Coronary artery (tissue), 2 donors: ENCODE data around the gene UGT1A9.

Source experiments
- DNase-seq: peaks from one replicate; pipeline ENCODE4 v3.0.0-alpha.2; 2017; ENCODE audit warnings: low spot score
- H3K27ac ChIP-seq, 2 donors: fragments of 200-600 bp; sonication (generic); one replicate each; pipeline ENCODE4 v1.5.1; 2016 to 2019
- H3K4me3 ChIP-seq: fragments of 200-600 bp; sonication (generic); 2 replicates; pipeline ENCODE4 v1.5.1; 2016; ENCODE audit warnings: mild to moderate bottlenecking, moderate library complexity
- TF ChIP-seq, protein P1 (sequence below): fragments of 200-600 bp; sonication (generic); IDR thresholded peaks from one replicate; pipeline ENCODE4 v1.5.1; 2019; ENCODE audit warnings: antibody characterized with exemption

Gene UGT1A9

GRCh38 chr2:233773854-233774253 lies 102.2 kb downstream of the UGT1A9 start:
- Histone ChIP-seq H3K4me3 (no peak overlapping the region), H3K27ac (no peak overlapping the region)
- DNase-seq, result no peak
- TF ChIP-seq, protein P1, sequence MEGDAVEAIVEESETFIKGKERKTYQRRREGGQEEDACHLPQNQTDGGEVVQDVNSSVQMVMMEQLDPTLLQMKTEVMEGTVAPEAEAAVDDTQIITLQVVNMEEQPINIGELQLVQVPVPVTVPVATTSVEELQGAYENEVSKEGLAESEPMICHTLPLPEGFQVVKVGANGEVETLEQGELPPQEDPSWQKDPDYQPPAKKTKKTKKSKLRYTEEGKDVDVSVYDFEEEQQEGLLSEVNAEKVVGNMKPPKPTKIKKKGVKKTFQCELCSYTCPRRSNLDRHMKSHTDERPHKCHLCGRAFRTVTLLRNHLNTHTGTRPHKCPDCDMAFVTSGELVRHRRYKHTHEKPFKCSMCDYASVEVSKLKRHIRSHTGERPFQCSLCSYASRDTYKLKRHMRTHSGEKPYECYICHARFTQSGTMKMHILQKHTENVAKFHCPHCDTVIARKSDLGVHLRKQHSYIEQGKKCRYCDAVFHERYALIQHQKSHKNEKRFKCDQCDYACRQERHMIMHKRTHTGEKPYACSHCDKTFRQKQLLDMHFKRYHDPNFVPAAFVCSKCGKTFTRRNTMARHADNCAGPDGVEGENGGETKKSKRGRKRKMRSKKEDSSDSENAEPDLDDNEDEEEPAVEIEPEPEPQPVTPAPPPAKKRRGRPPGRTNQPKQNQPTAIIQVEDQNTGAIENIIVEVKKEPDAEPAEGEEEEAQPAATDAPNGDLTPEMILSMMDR, result no peak

GRCh38 chr2:233775414-233775813 lies 103.7 kb downstream of the UGT1A9 start:
- Histone ChIP-seq H3K27ac (no peak overlapping the region), H3K4me3 (no peak overlapping the region)
- TF ChIP-seq, protein P1, result no peak
- no peak for DNase-seq

DNA sequence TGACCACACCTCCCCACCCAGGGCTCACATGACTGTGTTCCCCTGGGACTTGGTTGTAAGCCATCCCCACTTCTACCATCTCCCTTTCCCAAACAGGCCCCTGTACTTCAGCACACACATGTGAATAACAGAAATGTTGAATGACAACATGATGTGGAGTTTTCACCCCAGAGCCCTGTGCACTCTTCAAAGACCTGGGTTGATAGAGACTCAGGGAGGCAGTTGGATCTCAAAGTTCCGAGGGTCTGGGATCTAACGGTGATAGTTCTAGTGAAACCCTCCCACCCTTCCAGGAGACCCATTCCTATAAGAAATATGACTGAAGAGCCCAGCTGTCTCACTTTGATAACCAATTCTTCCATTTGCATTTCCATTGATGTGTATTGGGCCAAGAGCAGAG lies 106.3 kb downstream of the UGT1A9 start, which contains the start of gene MROH2A:
MROH2A (plus strand) TSS at position 301 of the 400 bp plus-strand sequence. CDS start 1,029 bp downstream, outside the sequence.
- no peak for DNase-seq
- Histone ChIP-seq H3K27ac (no peak within 1 kb of the TSS), H3K4me3 (no peak within 1 kb of the TSS)
- TF ChIP-seq, protein P1, result no peak

DNA sequence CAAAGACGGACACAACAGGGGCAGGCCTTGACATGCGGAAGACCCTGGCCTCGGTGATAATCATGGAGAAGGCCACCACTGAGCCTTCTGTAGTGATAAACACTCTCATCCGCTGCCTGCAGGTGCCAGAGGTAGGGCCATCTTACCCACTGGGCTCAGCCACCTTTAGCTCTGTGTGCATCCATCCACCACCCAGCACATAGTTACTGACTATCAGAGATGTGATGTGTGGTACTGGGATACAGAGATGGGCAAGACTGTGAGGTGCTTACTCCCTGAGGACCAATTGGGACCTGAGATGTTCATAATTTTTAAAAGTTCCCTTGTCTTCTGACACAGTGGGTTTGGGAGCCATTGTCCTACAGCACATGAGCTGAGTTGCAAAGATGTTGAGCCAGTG lies 108.0 kb downstream of the UGT1A9 start:
- no peak for DNase-seq
- H3K4me3 ChIP-seq, result no peak overlapping the region
- TF ChIP-seq, protein P1, result no peak
- H3K27ac ChIP-seq, result no peak overlapping the region

DNA sequence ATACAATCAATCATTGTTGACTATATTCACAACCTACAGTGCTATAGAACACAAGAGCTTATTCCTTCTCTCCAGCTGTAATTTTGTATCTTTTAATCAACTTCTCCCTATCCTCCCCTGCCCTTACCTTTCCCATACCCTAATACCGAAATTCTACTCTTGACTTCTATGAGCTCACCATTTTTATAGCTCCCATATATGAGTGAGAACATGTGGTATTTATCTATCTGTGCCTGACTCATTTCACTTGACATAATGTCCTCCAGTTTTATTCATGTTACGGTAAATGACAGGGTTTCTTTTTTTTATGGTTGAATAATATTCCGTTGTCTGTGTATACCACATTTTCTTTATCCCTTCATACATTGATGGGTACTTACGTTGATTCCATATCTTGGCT lies 109.1 kb downstream of the UGT1A9 start:
- H3K4me3 ChIP-seq, result no peak overlapping the region
- DNase-seq, result no peak
- TF ChIP-seq, protein P1, result no peak
- H3K27ac ChIP-seq, result no peak overlapping the region

GRCh38 chr2:233789554-233789953 lies 117.9 kb downstream of the UGT1A9 start:
- no peak for DNase-seq
- Histone ChIP-seq H3K27ac (no peak overlapping the region), H3K4me3 (no peak overlapping the region)
- TF ChIP-seq, protein P1, result no peak

- no peak for DNase-seq
- TF ChIP-seq, protein P1, result no peak
- Histone ChIP-seq H3K27ac (no peak overlapping the region), H3K4me3 (no peak overlapping the region)
Measured at GRCh38 chr2:233791151-233791882, 119.6 kb downstream of the UGT1A9 start.
